ENCODE results near the gene FBLN2. TPM values are rescaled to one million over a fixed set of nuclear protein-coding genes. Genes with fewer than 3 reads are reported as not detected.
A peak's percentile ranks its signal among the peaks of the same experiment; 100 is the strongest.
"Not testable (repeated sequence)": the region's sequence is repeated elsewhere in the genome, so short reads cannot be mapped to it uniquely, and the experiment has no call there.

The FBLN2 gene
- total RNA-seq, 2 donors from 2014 or later = not detected

GRCh38 chr3:13509059-13509815 is 39.7 kb upstream of the FBLN2 start:
- DNase-seq (ENCODE audit: low spot score in 2 of 2) = no peak
- ATAC-seq = no peak
- H3K27ac Mint-ChIP-seq = no peak overlapping the region
- H3K36me3 Mint-ChIP-seq = no peaks in the 10 kb centered on the region
- no peaks in the 10 kb centered on the region for H3K9me3 Mint-ChIP-seq

DNA sequence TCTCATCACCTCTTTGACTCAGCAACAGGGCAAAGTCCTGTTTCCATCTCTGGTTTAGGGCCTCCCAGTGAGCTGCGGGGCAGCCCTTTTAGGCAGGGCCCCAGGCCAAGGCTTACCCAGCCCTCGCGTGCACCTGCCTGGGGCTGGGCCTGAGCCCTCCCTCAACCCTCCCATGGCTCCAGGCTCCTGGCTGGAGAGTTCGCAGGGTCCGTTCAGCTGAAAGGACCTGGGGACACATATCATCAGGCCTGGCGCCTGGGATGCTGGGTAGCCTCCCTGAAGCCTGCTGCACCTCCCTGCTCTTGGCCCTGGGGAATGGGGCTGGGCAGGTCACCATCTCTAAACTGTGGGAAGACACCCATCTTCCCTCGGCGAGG is 39.1 kb upstream of the FBLN2 start:
- Mint-ChIP-seq H3K27ac (no peak overlapping the region), H3K36me3 (no peaks in the 10 kb centered on the region), H3K9me3 (no peaks in the 10 kb centered on the region)
- ATAC-seq = no peak
- no peak for DNase-seq (ENCODE audit: low spot score in 2 of 2)

- ATAC-seq = no peak
- Mint-ChIP-seq H3K27ac (no peak overlapping the region), H3K9me3 (no peaks in the 10 kb centered on the region), H3K36me3 (no peaks in the 10 kb centered on the region)
- DNase-seq (ENCODE audit: low spot score in 2 of 2) = no peak
These were observed 36.5 kb upstream of the FBLN2 start for GRCh38 chr3:13512451-13512850.

- Mint-ChIP-seq H3K9me3 (no peaks in the 10 kb centered on the region), H3K36me3 (no peaks in the 10 kb centered on the region), H3K27ac (no peak overlapping the region)
- ATAC-seq = no peak
- no peak for DNase-seq (ENCODE audit: low spot score in 2 of 2)
These were observed 35.6 kb upstream of the FBLN2 start for GRCh38 chr3:13513051-13513912.

DNA sequence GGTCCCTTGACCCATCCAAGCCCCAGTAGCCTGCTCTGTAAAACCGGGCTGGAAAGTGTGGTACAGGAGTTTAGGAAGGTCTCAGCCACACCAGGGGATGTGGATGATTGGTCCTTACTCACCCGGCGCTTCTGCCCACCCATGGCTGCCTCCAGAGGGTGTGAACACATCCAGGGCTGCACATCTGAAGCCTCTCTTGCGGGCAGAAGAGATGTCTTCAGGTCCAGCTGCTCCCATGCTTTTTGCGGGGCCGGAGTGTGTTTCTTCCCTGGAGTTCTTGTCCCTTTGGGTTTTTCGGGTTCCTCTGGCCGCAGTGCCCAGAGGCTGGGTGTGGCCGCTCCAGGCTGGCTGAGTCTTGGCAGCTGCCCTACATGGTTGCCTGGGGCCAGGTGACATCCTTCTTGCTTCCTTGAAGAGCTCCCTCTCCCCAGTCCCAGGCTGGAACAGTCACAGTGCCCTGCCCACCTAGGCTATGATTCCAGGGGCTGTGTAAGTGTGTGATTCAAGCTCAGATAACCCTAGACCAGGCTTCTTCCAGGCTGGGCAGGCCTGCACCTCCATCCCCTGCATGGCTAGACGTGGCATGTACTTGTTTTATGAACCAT is 34.9 kb upstream of the FBLN2 start:
- DNase-seq (ENCODE audit: low spot score in 2 of 2) (no peak), ATAC-seq (no peak)
- H3K9me3 Mint-ChIP-seq = no peaks in the 10 kb centered on the region
- no peaks in the 10 kb centered on the region for H3K36me3 Mint-ChIP-seq
- H3K27ac Mint-ChIP-seq = no peak overlapping the region

DNA sequence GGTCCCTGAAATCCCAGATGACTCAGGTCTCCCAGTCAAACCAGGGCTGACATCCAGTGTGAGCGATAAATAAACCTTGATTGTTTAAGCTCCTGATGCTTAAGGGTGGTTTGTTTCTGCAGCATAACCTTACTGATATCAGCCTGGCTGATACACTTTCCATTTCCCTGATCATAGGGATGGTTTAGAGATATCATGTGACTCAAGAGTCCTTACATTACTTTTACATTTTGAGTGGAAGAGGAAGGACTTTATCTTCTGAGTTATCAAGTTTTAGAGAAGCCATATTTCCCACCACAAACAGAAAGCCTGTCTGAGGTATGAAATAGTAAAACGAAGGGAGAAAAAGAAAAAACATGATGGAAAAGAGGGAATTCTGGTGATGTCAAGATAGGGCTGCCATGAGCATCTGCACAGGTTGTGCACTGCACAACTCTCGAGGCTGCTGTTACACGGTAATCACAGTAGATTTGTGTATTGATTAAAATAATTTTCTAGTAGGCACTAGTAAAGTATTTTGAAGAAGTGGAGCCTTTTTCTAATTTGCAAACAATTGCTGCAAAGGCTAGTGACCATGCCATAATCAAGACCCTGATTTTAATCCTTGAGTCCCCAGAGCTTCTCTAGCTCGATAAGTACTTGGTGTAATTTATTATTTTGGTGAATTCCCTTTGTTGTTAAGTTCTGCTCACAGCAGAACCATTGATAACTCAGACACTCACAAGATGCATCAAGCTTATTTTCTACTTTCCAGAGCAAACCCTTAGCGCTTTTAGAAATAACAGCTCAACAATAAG is 34.1 kb upstream of the FBLN2 start:
- ATAC-seq (no peak), DNase-seq (ENCODE audit: low spot score in 2 of 2) (no peak)
- H3K9me3 Mint-ChIP-seq = no peaks in the 10 kb centered on the region
- H3K27ac Mint-ChIP-seq = peak overlapping the region in 1 of 2 donors; percentile 12
- H3K36me3 Mint-ChIP-seq = no peaks in the 10 kb centered on the region

DNA sequence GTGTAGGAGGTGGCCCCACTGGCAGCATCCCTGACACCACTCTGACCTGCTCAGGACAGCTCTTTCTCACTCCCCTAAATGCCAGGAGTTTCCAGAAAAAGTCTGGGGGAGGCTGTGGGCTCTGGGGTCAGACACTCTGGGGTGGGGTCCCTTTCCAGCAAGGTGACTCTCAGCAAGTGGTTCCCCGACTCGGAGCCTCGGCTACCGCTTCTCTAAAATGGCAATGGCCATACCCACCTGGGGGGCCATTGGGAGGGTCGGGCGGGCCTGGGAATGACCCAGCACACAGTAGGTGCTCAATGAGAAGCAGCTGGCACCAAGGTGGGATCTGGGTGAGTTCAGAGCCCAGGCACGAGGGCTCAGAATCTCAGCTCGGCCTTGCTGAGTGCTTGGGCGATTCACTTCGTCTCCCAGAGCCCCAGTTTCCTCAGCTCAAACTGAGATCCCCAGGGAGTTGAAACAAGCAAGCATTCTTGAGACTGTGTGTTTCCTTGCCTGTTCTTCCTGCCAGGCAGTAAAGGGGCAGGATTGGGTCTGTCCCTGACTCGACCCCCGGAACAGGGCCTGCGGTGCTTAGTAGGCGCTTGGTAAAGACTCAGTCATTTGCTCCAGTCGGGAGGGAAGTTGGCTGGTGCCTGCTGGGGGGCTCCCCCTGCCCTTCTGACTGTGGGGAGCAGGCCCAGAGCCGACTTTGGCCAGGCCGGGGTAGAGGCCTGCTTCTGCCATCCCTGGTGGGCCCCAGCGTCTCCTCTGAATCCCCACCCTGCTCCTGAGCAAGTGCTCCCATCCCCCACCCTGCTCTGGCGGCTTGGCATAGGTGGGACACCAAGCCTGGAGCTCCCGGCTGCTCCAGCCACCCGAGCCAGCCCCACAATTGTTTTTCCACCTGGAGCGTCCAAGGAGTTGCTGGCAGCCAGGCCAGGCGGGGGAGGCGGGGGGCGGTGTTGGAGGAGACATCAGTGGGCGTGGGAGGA is 32.9 kb upstream of the FBLN2 start:
- H3K27ac Mint-ChIP-seq = no peak overlapping the region
- no peak for DNase-seq (ENCODE audit: low spot score in 2 of 2)
- H3K9me3 Mint-ChIP-seq = no peaks in the 10 kb centered on the region
- H3K36me3 Mint-ChIP-seq = no peaks in the 10 kb centered on the region
- no peak for ATAC-seq

DNA sequence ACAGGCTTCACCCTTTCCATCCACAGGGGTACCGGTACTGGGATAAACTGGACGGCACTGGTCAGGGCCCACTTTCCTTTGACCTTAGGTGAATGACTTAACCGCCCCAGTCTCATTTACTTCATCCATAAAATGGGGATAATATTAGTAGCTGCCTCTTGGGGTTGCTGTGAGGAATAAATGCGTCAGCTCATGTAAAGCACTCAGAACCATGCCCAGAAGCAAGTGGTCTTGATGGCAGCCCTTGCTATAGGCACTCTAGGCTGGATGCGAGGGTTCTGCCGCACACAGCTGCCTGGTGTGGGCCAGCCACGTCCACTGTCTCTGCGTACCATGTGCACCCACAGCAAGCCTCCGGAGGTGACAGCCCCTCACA is 32.2 kb upstream of the FBLN2 start:
- no peaks in the 10 kb centered on the region for H3K36me3 Mint-ChIP-seq
- no peak overlapping the region for H3K27ac Mint-ChIP-seq
- DNase-seq (ENCODE audit: low spot score in 2 of 2) (no peak), ATAC-seq (no peak)
- H3K9me3 Mint-ChIP-seq = peaks cover 4 to 5% of the 10 kb centered on the region in 2 donors

- ATAC-seq = no peak
- H3K9me3 Mint-ChIP-seq = peaks cover 5 to 6% of the 10 kb centered on the region in 2 donors
- no peak for DNase-seq (ENCODE audit: low spot score in 2 of 2)
- H3K36me3 Mint-ChIP-seq = no peaks in the 10 kb centered on the region
- no peak overlapping the region for H3K27ac Mint-ChIP-seq
These were observed 31.5 kb upstream of the FBLN2 start for GRCh38 chr3:13517253-13517977.

GRCh38 chr3:13518516-13518953 is 30.4 kb upstream of the FBLN2 start:
- DNase-seq (ENCODE audit: low spot score in 2 of 2) = no peak
- no peaks in the 10 kb centered on the region for H3K36me3 Mint-ChIP-seq
- H3K27ac Mint-ChIP-seq = no peak overlapping the region
- peaks cover 5 to 6% of the 10 kb centered on the region in 2 donors for H3K9me3 Mint-ChIP-seq
- ATAC-seq = no peak

DNA sequence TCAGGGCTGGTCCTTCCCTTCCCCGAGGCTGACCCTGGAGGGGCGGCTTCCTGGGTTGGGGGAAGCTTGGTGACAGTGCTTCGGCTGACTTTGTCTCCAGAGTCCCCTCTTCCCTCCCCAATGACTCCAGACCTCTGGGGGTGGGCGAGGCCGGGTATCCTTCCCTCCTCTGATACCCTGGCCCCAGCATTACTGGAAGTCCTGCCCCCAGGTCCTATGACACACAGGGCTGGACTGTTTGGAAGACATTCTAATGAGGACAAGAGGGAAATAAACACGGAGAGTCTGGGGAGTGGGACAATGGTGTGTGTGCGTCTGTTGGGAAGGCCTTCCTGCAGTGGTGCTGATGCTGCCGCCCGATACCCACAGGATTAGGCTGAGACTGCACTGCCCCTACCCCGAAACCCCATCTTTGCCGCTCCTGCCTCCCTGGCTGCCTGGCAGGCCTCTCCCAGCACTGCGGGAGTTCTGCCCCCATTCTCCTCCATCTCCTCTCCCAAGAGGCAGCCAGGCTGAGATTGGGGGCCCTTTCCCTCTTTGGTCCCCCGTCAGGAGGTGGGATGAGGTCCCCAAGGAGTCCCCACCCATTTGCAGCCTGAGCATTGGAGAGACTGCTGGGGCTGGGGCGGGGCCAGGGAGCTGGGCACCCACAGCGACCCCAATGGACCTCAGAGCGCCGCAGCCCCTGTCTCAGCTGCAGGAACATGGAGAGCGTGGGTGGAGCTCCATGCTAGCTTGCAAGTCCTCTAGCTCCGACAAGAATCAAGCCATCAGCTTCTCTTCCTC is 29.7 kb upstream of the FBLN2 start:
- H3K27ac Mint-ChIP-seq = peak overlapping the region in 1 of 2 donors; percentile 44
- peaks cover 5 to 6% of the 10 kb centered on the region in 2 donors for H3K9me3 Mint-ChIP-seq
- no peak for DNase-seq (ENCODE audit: low spot score in 2 of 2)
- no peak for ATAC-seq
- no peaks in the 10 kb centered on the region for H3K36me3 Mint-ChIP-seq

- Mint-ChIP-seq H3K36me3 (no peaks in the 10 kb centered on the region), H3K9me3 (peaks cover 5 to 6% of the 10 kb centered on the region in 2 donors), H3K27ac (no peak overlapping the region)
- ATAC-seq = no peak
- no peak for DNase-seq (ENCODE audit: low spot score in 2 of 2)
These were observed 28.5 kb upstream of the FBLN2 start for GRCh38 chr3:13520326-13520880.

DNA sequence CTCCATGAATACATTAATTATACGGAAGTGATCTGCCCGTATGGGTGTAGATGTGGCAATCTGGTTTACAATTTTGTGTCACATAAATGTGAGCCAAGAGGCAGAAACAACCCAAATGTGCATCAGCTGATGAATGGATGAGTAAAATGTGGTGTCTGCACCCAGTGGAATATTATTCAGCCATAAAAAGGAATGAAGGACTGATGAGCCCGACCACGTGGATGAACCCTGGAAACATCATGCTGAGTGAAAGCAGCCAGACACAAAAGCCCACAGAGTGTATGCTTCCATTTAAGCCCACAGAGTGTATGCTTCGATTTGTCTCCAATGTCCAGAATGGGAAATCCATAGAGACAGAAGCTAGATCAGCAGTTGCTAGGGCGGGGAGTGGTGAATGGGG is 27.6 kb upstream of the FBLN2 start:
- H3K36me3 Mint-ChIP-seq = no peaks in the 10 kb centered on the region
- DNase-seq (ENCODE audit: low spot score in 2 of 2) = no peak
- H3K27ac Mint-ChIP-seq = no peak overlapping the region
- peaks cover 5 to 6% of the 10 kb centered on the region in 2 donors for H3K9me3 Mint-ChIP-seq
- ATAC-seq = no peak

DNA sequence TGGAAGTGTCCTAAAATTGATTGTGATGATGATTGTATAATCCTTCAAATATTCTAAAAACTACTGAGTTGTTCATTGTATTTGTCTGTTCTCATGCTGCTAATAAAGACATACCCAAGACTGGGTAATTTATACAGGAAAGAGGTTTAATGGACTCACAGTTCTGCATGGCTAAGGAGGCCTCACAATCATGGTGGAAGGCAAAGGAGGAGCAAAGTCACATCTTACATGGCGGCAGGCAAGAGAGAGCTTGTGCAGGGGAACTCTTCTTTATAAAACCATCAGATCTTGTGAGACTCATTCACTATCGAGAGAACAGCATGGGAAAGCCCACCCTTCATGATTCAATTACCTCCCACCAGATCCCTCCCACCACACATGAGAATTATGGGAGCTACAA is 27.2 kb upstream of the FBLN2 start:
- H3K27ac Mint-ChIP-seq; ATAC-seq; H3K9me3 Mint-ChIP-seq; DNase-seq (ENCODE audit: low spot score in 2 of 2); H3K36me3 Mint-ChIP-seq: not testable (repeated sequence)
